ENCODE data around the gene HDDC2.

Gene HDDC2, protein sequence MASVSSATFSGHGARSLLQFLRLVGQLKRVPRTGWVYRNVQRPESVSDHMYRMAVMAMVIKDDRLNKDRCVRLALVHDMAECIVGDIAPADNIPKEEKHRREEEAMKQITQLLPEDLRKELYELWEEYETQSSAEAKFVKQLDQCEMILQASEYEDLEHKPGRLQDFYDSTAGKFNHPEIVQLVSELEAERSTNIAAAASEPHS

DNA sequence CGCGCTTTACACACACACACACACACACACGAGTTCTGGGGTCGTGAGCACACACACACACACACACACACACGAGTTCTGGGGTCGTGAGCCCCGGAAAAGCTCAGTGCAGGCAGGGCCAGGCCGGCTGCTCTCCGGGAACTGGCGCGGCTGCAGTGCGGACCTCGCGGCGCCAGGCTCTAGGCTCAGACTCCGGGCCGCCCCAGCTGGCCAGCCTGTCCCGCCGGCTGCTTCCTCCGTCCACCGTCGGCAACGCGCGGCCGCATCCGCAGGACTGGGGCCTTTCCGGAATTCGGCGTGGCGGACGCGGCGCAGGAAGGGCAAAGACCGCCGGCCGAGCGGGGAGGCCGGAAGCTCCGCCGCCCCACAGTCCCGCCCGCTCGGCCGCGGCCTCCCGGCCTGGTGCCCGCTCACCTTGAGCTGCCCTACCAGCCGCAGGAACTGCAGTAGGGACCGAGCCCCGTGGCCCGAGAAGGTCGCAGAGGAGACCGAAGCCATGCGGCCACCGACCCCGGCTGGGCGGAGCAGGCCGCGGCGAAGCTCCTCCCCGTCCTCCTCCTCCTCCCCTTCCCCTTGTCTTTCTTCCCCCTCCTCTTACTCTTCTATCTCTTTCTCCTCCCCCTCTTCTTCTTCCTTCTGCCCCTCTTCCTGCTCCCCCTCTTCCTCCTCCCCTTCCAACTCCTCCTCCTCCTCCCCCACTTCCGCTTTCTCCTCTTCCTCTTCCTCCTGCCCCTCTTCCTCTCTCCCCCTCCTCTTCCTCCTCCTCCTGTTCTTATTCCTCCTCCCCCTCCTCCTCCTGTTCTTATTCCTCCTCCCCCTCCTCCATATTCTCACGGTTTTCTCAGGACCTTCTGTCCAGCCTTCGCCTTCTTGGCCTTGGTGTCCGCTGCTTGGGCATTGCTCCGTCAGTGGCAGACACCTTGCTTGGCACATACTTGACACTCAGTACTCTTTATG is at the start of gene HDDC2:
TSS of gene HDDC2 (minus strand) at position 533 of the 957 bp plus-strand sequence. CDS start at position 498, 35 bp downstream.
- H3K36me3 ChIP-seq: peaks cover 13% of the 10 kb centered on the region
- H3K27ac ChIP-seq: peak within 1 kb of the TSS; percentile 86
- no peaks in the 10 kb centered on the region for H3K27me3 ChIP-seq
- TF ChIP-seq, protein P1, sequence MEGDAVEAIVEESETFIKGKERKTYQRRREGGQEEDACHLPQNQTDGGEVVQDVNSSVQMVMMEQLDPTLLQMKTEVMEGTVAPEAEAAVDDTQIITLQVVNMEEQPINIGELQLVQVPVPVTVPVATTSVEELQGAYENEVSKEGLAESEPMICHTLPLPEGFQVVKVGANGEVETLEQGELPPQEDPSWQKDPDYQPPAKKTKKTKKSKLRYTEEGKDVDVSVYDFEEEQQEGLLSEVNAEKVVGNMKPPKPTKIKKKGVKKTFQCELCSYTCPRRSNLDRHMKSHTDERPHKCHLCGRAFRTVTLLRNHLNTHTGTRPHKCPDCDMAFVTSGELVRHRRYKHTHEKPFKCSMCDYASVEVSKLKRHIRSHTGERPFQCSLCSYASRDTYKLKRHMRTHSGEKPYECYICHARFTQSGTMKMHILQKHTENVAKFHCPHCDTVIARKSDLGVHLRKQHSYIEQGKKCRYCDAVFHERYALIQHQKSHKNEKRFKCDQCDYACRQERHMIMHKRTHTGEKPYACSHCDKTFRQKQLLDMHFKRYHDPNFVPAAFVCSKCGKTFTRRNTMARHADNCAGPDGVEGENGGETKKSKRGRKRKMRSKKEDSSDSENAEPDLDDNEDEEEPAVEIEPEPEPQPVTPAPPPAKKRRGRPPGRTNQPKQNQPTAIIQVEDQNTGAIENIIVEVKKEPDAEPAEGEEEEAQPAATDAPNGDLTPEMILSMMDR (IDR thresholded peaks at IDR 0.05): no peak
- H3K9me3 ChIP-seq: no peaks in the 10 kb centered on the region
- peak within 1 kb of the TSS; percentile 63 to 68 for H3K4me3 ChIP-seq (ENCODE audit: low read depth in 1 of 2, low read length in 1 of 2)
- H3K4me1 ChIP-seq (ENCODE audit: control insufficient read depth in 1 of 2, insufficient read depth in 1 of 2, low read depth in 1 of 2, low read length in 1 of 2): peaks cover 17 to 23% of the 10 kb centered on the region in 2 experiments

DNA sequence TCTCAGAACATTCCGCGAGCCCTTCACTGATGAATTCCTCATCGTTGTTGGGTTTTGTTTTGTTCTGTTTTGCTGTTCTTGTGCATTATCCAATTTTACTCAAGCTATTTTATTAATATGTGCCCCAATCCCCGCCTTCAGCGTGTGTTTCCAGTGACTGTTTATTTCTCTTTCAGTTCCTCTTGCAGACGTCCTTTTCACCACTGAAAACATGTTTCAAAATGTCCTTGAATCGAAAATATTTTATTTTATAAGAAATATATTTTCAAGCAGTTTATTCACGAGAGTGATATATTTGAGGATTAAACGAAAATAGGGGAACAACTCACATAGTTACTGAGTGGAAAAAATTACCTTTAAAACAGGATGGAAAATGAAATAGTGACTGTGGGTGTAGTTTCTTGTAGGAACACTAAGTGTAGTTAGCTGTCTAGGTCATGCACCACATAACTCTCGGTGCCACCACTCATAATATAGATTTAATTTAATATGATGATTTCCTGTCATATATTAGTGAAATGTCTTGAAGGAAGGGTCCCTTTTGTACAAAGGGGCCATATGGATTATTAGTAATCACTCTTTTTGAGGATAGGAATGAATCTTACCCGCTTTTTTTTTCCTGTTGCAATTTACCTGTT is 45.3 kb upstream of the HDDC2 start:
- Histone ChIP-seq H3K27me3 (peaks cover 40% of the 10 kb centered on the region), H3K27ac (no peak overlapping the region), H3K9me3 (no peaks in the 10 kb centered on the region), H3K4me1 (ENCODE audit: control insufficient read depth in 1 of 2, insufficient read depth in 1 of 2, low read depth in 1 of 2, low read length in 1 of 2) (no peaks in the 10 kb centered on the region), H3K36me3 (no peaks in the 10 kb centered on the region), H3K4me3 (ENCODE audit: low read depth in 1 of 2, low read length in 1 of 2) (no peak overlapping the region)
- TF ChIP-seq, protein P1 (IDR thresholded peaks at IDR 0.05): no peak

GRCh38 chr6:125346201-125346925 is 44.6 kb upstream of the HDDC2 start:
- no peaks in the 10 kb centered on the region for H3K4me1 ChIP-seq (ENCODE audit: control insufficient read depth in 1 of 2, insufficient read depth in 1 of 2, low read depth in 1 of 2, low read length in 1 of 2)
- no peak overlapping the region for H3K27ac ChIP-seq
- TF ChIP-seq, protein P1 (IDR thresholded peaks at IDR 0.05): no peak
- no peaks in the 10 kb centered on the region for H3K36me3 ChIP-seq
- H3K27me3 ChIP-seq: peaks cover 40% of the 10 kb centered on the region
- no peak overlapping the region for H3K4me3 ChIP-seq (ENCODE audit: low read depth in 1 of 2, low read length in 1 of 2)
- no peaks in the 10 kb centered on the region for H3K9me3 ChIP-seq

- Histone ChIP-seq H3K27ac (no peak overlapping the region), H3K4me3 (ENCODE audit: low read depth in 1 of 2, low read length in 1 of 2) (no peak overlapping the region), H3K9me3 (no peaks in the 10 kb centered on the region), H3K27me3 (peaks cover 32% of the 10 kb centered on the region), H3K4me1 (ENCODE audit: control insufficient read depth in 1 of 2, insufficient read depth in 1 of 2, low read depth in 1 of 2, low read length in 1 of 2) (no peaks in the 10 kb centered on the region), H3K36me3 (no peaks in the 10 kb centered on the region)
- TF ChIP-seq, protein P1 (IDR thresholded peaks at IDR 0.05): no peak
Observed at GRCh38 chr6:125341460-125341859, 39.7 kb upstream of the HDDC2 start.

GRCh38 chr6:125340991-125341390 is 39.2 kb upstream of the HDDC2 start:
- Histone ChIP-seq H3K36me3 (no peaks in the 10 kb centered on the region), H3K27me3 (peaks cover 27% of the 10 kb centered on the region), H3K4me1 (ENCODE audit: control insufficient read depth in 1 of 2, insufficient read depth in 1 of 2, low read depth in 1 of 2, low read length in 1 of 2) (no peaks in the 10 kb centered on the region), H3K9me3 (no peaks in the 10 kb centered on the region), H3K27ac (no peak overlapping the region), H3K4me3 (ENCODE audit: low read depth in 1 of 2, low read length in 1 of 2) (no peak overlapping the region)
- TF ChIP-seq, protein P1 (IDR thresholded peaks at IDR 0.05): no peak
